Fibroblast of lung (primary cell): Measurements from ENCODE around the gene SMARCA4.

ENCODE experiments used
- CTCF ChIP-seq, 2 donors: IDR thresholded peaks in 1 of 2; conservative IDR thresholded peaks in 1 of 2; 1 replicate in 1 of 2; 2 replicates in 1 of 2; pipeline ENCODE4 v1.5.1; 2011 to 2012; ENCODE audit warnings: low read length in 2 of 2, control low read depth in 1 of 2, inconsistent platforms in 1 of 2, low read depth in 1 of 2, mild to moderate bottlenecking in 1 of 2
- EZH2 ChIP-seq: IDR thresholded peaks from 2 replicates; pipeline ENCODE4 v1.5.1; 2012; ENCODE audit warnings: low read length, control low read depth, mild to moderate bottlenecking; ENCODE audit errors: missing control alignments

- TF ChIP-seq CTCF (conservative IDR thresholded peaks at IDR 0.05 in 1 of 2, IDR thresholded peaks at IDR 0.05 in 1 of 2; ENCODE audit: low read depth in 1 of 2, low read length in 2 of 2), result no peak
- no peak for TF ChIP-seq EZH2
Measured at GRCh38 chr19:10913716-10914340, 47.0 kb upstream of the SMARCA4 start.
